Ishikawa (cell line): ENCODE data around the gene CCDC6.

ENCODE experiments used
- CEBPB ChIP-seq: IDR thresholded peaks from 2 replicates; pipeline ENCODE4 v1.6.1; 2012
- CREB1 ChIP-seq: IDR thresholded peaks from 2 replicates; pipeline ENCODE4 v1.6.1; 2012; ENCODE audit warnings: low read depth
- EGR1 ChIP-seq: IDR thresholded peaks from 2 replicates; pipeline ENCODE4 v1.6.1; 2012
- EP300 ChIP-seq: IDR thresholded peaks from 2 replicates; pipeline ENCODE4 v1.6.1; 2012; ENCODE audit warnings: borderline replicate concordance
- FOXM1 ChIP-seq: IDR thresholded peaks from 2 replicates; pipeline ENCODE4 v1.6.1; 2012; ENCODE audit warnings: low read depth, borderline replicate concordance
- NFIC ChIP-seq: IDR thresholded peaks from 2 replicates; pipeline ENCODE4 v1.6.1; 2012
- RAD21 ChIP-seq: IDR thresholded peaks from 2 replicates; pipeline ENCODE4 v1.6.1; 2012; ENCODE audit warnings: low read depth
- TAF1 ChIP-seq: IDR thresholded peaks from 2 replicates; pipeline ENCODE4 v1.6.1; 2012; ENCODE audit warnings: low read depth, mild to moderate bottlenecking
- YY1 ChIP-seq: IDR thresholded peaks from 2 replicates; pipeline ENCODE4 v1.6.1; 2012; ENCODE audit warnings: low read depth
- TF ChIP-seq, protein P1 (sequence below): IDR thresholded peaks from 2 replicates; pipeline ENCODE4 v1.6.1; 2012; ENCODE audit warnings: low read depth, mild to moderate bottlenecking
- TF ChIP-seq, protein P2 (sequence below): IDR thresholded peaks from 2 replicates; pipeline ENCODE4 v1.6.1; 2012

DNA sequence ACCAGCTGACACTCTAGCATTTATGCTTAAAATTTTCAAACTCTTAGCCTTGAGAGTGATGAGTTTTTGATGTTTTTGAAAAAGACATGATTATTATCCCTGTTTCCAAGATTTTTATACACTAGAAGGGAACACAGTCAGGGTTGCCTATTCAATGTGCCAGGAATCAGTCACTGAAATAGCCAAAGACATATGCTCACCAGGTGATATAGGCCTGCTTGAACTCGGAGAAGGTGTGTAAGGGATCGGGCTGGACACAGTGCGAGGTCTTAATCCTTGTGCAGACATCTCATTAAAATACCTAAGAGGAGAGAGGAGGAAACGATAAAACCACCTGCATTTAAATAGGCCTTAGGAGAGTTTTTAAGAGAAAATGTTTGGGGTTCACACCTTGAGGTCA is 102.1 kb downstream of the CCDC6 start:
- TF ChIP-seq, protein P1, sequence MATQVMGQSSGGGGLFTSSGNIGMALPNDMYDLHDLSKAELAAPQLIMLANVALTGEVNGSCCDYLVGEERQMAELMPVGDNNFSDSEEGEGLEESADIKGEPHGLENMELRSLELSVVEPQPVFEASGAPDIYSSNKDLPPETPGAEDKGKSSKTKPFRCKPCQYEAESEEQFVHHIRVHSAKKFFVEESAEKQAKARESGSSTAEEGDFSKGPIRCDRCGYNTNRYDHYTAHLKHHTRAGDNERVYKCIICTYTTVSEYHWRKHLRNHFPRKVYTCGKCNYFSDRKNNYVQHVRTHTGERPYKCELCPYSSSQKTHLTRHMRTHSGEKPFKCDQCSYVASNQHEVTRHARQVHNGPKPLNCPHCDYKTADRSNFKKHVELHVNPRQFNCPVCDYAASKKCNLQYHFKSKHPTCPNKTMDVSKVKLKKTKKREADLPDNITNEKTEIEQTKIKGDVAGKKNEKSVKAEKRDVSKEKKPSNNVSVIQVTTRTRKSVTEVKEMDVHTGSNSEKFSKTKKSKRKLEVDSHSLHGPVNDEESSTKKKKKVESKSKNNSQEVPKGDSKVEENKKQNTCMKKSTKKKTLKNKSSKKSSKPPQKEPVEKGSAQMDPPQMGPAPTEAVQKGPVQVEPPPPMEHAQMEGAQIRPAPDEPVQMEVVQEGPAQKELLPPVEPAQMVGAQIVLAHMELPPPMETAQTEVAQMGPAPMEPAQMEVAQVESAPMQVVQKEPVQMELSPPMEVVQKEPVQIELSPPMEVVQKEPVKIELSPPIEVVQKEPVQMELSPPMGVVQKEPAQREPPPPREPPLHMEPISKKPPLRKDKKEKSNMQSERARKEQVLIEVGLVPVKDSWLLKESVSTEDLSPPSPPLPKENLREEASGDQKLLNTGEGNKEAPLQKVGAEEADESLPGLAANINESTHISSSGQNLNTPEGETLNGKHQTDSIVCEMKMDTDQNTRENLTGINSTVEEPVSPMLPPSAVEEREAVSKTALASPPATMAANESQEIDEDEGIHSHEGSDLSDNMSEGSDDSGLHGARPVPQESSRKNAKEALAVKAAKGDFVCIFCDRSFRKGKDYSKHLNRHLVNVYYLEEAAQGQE: no peak
- TF ChIP-seq, protein P2, sequence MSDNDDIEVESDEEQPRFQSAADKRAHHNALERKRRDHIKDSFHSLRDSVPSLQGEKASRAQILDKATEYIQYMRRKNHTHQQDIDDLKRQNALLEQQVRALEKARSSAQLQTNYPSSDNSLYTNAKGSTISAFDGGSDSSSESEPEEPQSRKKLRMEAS: no peak
- TF ChIP-seq EP300: no peak
- no peak for TF ChIP-seq YY1
- no peak for TF ChIP-seq EGR1
- TF ChIP-seq CREB1: no peak
- no peak for TF ChIP-seq TAF1
- TF ChIP-seq RAD21: no peak
- TF ChIP-seq FOXM1: no peak
- no peak for TF ChIP-seq CEBPB
- TF ChIP-seq NFIC: no peak
